D721Med (cell line): ENCODE data around the gene UBR4.

ENCODE experiments used
- DNase-seq: peaks from one replicate; pipeline ENCODE4 v3.0.0; 2011; ENCODE audit warnings: low spot score; ENCODE audit not compliant: insufficient read length
- FAIRE-seq: peaks from 2 replicates; lab custom pipeline; 2011; peaks lifted over from hg19 to GRCh38; lab: Jason Lieb, UNC
- TF ChIP-seq, protein P1 (sequence below): IDR thresholded peaks from 2 replicates; pipeline ENCODE4 v1.5.1; 2012; ENCODE audit warnings: mild to moderate bottlenecking, control low read depth; ENCODE audit not compliant: insufficient read depth; ENCODE audit errors: missing control alignments

UBR4 gene

DNA sequence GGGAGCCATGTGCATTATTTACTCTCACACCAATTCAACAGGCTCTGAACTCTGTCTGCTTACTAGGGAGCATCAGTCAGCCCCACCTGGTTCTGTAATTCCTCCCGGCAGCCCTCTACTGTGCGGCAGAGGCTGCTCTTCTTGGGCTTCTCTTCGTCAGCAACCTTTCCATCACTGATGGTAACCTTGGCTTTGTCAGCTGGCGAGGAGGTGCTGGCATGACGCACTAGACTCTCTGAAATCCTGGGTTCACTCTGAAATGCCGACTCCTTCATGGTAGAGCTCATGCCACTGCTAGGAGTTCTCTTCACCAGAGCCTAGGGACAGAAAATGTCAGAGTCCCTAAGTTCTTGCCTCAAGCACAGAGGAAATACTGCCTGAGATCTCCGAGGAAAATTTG, 49.2 kb downstream of the UBR4 start:
- DNase-seq (no peak), FAIRE-seq (no peak)
- TF ChIP-seq, protein P1, sequence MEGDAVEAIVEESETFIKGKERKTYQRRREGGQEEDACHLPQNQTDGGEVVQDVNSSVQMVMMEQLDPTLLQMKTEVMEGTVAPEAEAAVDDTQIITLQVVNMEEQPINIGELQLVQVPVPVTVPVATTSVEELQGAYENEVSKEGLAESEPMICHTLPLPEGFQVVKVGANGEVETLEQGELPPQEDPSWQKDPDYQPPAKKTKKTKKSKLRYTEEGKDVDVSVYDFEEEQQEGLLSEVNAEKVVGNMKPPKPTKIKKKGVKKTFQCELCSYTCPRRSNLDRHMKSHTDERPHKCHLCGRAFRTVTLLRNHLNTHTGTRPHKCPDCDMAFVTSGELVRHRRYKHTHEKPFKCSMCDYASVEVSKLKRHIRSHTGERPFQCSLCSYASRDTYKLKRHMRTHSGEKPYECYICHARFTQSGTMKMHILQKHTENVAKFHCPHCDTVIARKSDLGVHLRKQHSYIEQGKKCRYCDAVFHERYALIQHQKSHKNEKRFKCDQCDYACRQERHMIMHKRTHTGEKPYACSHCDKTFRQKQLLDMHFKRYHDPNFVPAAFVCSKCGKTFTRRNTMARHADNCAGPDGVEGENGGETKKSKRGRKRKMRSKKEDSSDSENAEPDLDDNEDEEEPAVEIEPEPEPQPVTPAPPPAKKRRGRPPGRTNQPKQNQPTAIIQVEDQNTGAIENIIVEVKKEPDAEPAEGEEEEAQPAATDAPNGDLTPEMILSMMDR: no peak

DNA sequence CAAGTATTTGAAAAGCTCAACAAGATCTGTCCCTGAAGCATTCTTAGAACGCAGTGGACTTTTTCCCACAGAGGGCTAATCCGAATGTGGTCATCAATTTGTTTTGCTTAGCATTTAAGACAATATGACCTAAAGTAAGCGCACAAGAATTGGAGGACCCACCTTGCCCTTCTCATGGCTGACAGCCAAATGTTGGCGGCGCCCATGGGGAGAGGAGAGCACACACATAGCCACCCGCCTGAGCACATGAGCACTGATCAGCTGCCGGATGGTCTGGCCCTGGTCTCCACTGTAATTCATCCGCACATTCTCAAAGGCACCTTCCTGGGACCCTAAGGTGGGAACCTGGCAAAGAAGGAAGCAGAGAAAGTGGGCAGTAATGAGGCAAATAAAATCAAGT, 52.4 kb downstream of the UBR4 start:
- TF ChIP-seq, protein P1: no peak
- FAIRE-seq (no peak), DNase-seq (no peak)

DNA sequence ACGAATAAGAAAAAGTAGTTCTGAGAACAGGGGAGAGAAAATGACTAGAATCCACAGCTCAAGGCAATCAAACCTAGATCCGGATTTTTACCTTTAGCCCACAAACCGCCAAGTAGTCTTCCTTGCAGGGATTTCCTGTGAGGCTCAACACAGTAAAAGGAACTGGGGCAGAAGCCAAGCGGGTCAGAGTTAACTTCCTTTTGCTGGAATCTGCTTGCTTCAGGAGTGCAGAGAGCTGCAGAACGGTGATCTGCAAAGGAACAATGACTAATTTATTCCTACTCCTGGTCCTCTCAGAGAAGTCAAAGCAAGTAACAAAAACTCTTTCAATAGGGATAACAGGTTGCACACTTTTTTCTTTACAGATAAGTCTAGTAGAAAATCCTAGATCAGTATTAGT, 53.4 kb downstream of the UBR4 start:
- DNase-seq: no peak
- FAIRE-seq: no peak
- TF ChIP-seq, protein P1: no peak

DNA sequence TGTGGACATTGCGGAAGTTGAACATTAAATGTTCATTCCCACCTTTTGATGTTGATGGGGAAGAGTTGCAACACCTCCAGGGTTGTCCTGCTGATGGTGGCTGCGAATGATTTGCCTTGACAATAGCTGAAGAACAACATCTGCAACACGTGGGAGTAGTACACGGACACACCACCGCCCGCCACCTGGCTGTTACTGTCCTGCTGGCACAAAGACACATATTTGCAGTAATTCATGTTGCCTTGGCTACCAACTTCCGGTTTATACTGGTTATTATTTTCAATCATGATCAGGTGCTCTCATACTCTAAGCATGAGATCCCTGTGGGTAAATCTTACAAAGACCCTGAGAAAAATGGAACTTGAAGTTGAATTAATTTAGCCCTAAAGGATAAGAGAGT, 55.2 kb downstream of the UBR4 start:
- no peak for FAIRE-seq
- TF ChIP-seq, protein P1: no peak
- DNase-seq: no peak

DNA sequence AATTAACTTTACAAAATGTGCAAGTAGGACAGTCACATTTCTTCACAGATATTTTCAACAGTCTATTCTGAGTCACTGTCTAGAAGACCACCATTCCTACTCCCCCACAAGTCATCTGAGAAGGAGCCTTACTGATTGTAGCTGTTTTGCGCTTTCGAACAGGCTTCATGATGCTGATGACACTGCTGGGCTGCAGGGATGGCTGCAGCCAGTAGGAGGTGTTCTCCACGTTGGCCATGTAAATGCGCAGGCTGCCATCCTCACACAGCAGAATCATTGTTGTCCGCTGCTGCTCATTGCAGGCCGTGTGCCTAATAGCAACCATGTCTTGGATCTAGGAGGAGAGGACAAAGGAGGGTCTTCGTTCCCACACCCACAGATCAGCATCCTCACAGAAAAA, 56.9 kb downstream of the UBR4 start:
- TF ChIP-seq, protein P1: no peak
- FAIRE-seq: no peak
- DNase-seq: no peak

DNA sequence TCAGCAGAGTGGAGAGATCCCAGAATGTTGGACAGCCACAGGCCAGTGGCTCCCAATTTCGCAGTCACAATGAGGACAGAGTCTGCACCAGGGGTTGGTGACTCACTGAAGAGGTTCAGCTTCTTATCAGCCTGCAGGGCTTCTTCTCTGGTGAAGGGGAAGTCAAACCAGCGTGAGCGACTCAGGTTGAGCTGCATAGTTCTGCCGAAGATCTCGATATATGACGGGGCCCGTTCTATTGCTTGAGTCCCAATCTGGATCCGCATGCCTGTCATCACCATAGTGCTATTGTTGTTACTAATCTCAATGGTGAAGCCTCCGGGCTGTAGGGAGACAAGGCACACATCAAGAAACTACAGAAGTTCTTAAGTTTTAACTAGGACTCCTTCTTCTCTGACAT, 58.5 kb downstream of the UBR4 start:
- DNase-seq (no peak), FAIRE-seq (no peak)
- TF ChIP-seq, protein P1: no peak

DNA sequence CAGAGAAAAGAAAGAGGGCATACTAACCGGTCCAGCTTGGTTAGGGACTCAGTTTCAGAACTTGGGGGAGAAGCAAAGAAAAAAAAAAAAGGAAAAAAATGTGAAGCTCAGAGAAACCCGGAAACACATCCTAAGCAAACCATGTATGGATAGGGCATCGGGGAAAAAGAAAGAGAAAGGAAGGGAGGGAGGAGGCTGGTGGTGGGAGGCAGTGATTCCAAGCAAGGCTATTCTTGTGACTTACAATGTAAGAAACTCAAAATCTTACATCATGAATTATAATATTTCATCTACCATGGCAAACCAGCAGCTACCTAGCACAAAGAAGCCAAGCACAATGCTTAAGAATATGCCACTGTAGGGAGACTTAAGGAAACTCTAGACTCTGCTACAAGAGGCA, 60.3 kb downstream of the UBR4 start:
- TF ChIP-seq, protein P1: no peak
- FAIRE-seq (no peak), DNase-seq (no peak)
